Measurements from ENCODE around the gene TRMT10C. TPM values are rescaled to one million over a fixed set of nuclear protein-coding genes. Genes with fewer than 3 reads are reported as not detected.
"Not testable (repeated sequence)": the region's sequence is repeated elsewhere in the genome, so short reads cannot be mapped to it uniquely, and the experiment has no call there.

TRMT10C gene
- total RNA-seq, 1 donor from 2014 or later, result 14.7 TPM

DNA sequence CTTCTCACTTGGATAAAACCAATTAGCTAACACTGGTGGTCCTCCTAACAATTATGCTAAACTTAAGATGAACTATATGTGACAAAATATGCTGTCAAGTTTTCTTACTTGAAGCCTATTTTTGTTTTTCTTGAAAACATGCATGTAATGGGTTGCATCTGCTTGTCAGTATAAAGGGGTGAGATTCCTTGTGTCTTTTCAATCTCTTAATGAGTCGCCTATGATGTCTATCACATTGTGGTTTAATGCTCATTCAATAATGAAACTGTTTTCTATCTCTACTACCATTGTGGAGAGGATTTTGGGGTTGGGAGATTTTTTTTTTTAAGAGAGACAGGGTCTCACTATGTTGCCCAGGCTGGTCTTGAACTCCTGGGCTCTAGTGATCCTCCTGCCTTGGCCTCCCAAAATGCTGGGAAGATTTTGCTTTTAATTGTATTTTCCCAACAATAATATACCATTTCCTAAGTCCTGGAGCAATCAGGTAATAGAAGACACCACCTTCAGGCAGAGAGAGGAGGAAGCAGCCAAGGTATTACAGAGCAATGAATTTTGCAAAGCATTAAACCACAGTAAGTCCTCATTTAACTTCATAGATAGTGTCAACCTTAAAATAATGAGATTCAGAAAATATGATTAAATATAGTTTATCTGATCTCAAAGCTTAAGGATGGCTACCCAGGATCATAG lies 17.4 kb upstream of the TRMT10C start:
- Histone ChIP-seq H3K4me3 (no peak overlapping the region), H3K4me1 (no peaks in the 10 kb centered on the region), H3K9me3 (no peaks in the 10 kb centered on the region), H3K27me3 (no peaks in the 10 kb centered on the region), H3K27ac (no peak overlapping the region), H3K36me3 (no peaks in the 10 kb centered on the region)
- DNase-seq (ENCODE audit: extremely low spot score in 2 of 2), result no peak
- TF ChIP-seq POLR2A (IDR thresholded peaks at IDR 0.05), result no peak
- TF ChIP-seq, protein P1, sequence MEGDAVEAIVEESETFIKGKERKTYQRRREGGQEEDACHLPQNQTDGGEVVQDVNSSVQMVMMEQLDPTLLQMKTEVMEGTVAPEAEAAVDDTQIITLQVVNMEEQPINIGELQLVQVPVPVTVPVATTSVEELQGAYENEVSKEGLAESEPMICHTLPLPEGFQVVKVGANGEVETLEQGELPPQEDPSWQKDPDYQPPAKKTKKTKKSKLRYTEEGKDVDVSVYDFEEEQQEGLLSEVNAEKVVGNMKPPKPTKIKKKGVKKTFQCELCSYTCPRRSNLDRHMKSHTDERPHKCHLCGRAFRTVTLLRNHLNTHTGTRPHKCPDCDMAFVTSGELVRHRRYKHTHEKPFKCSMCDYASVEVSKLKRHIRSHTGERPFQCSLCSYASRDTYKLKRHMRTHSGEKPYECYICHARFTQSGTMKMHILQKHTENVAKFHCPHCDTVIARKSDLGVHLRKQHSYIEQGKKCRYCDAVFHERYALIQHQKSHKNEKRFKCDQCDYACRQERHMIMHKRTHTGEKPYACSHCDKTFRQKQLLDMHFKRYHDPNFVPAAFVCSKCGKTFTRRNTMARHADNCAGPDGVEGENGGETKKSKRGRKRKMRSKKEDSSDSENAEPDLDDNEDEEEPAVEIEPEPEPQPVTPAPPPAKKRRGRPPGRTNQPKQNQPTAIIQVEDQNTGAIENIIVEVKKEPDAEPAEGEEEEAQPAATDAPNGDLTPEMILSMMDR (IDR thresholded peaks at IDR 0.05), result no peak
- TF ChIP-seq POLR2AphosphoS5 (IDR thresholded peaks at IDR 0.05; ENCODE audit: insufficient read depth in 1 of 2, low read depth in 1 of 2), result no peak
- intact Hi-C loops (cut with DNase I), result no loop called here

DNA sequence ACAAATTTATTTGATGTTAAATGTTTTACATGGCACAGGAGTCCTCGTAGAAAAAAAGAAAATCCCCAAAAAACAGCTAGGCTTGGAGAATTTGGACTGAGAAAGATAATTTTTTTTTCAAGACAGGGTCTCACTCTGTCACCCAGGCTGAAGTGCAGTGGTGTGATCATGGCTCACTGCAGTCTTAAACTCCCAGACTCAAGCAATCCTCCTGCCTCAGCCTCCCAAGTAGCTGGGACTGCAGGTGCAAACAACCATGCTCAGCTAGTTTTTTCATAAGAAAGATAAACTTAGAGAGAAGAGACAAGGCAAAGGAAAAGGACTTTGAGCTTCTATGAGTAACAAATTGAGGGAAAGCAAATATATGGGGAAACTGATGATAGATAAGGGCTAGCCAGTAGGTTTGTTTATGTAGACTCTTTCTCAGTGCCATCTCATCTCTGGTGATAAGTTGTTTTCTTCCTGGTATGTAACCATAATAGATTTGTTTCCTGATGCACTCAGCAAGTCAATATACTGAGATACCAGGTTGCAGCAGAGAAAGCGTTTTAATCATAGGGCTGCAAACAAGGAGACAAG lies 13.1 kb upstream of the TRMT10C start:
- intact Hi-C loops (cut with DNase I), result no loop called here
- Histone ChIP-seq H3K9me3 (no peaks in the 10 kb centered on the region), H3K4me3 (no peak overlapping the region), H3K27ac (no peak overlapping the region), H3K4me1 (no peaks in the 10 kb centered on the region), H3K36me3 (no peaks in the 10 kb centered on the region), H3K27me3 (no peaks in the 10 kb centered on the region)
- TF ChIP-seq POLR2AphosphoS5 (IDR thresholded peaks at IDR 0.05; ENCODE audit: insufficient read depth in 1 of 2, low read depth in 1 of 2) (no peak), POLR2A (IDR thresholded peaks at IDR 0.05) (no peak)
- TF ChIP-seq, protein P1 (IDR thresholded peaks at IDR 0.05), result no peak
- no peak for DNase-seq (ENCODE audit: extremely low spot score in 2 of 2)

DNA sequence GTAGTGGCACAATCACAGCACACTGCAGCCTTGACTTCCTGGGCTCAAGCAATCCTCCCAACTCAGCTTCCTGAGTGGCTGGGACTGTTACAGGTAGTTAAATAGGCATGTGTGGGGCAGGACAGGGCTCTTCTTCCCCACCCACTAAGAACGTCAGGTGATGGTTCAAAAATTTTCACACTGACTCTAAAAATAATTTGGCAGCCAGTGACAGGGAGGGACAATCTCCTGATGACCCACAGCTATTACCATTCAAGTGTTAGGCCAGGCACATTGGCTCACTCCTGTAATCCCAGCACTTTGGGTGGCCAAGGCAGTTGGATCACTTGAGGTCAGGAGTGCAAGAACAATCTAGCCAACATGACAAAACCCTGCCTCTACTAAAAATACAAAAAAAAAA lies 12.2 kb upstream of the TRMT10C start:
- Histone ChIP-seq H3K9me3 (no peaks in the 10 kb centered on the region), H3K36me3 (no peaks in the 10 kb centered on the region), H3K27ac (no peak overlapping the region), H3K27me3 (no peaks in the 10 kb centered on the region), H3K4me1 (no peaks in the 10 kb centered on the region), H3K4me3 (no peak overlapping the region)
- TF ChIP-seq POLR2AphosphoS5 (IDR thresholded peaks at IDR 0.05; ENCODE audit: insufficient read depth in 1 of 2, low read depth in 1 of 2) (no peak), POLR2A (IDR thresholded peaks at IDR 0.05) (no peak)
- TF ChIP-seq, protein P1 (IDR thresholded peaks at IDR 0.05), result no peak
- DNase-seq (ENCODE audit: extremely low spot score in 2 of 2), result no peak
- intact Hi-C loops (cut with DNase I), result no loop called here

DNA sequence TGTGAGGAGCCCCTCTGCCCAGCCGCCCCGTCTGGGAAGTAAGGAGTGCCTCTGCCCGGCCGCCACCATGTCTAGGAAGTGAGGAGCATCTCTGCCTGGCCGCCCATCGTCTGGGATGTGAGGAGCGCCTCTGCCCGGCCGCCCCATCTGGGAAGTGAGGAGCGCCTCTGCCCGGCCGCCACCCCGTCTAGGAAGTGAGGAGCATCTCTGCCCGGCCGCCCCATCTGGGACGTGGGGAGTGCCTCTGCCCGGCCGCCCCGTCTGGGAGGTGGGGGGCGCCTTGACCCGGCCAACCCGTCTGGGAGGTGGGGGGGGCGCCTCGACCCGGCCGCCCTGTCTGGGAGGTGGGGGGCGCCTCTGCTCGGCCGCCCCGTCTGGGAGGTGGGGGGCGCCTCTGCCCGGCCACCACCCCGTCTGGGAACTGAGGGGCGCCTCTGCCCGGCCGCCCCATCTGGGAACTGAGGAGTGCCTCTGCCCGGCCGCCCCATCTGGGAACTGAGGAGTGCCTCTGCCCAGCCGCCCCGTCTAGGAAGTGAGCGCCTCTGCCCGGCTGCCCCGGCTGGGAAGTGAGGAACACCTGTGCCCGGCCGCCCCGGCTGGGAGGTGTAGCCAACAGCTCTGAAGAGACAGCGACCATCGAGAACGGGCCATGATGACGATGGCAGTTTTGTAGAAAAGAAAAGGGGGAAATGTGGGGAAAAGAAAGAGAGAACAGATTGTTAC lies 10.1 kb upstream of the TRMT10C start:
- H3K9me3 ChIP-seq; H3K36me3 ChIP-seq; H3K27me3 ChIP-seq; H3K4me3 ChIP-seq; DNase-seq (ENCODE audit: extremely low spot score in 2 of 2); intact Hi-C loops (cut with DNase I); H3K4me1 ChIP-seq; H3K27ac ChIP-seq: not testable (repeated sequence)

DNA sequence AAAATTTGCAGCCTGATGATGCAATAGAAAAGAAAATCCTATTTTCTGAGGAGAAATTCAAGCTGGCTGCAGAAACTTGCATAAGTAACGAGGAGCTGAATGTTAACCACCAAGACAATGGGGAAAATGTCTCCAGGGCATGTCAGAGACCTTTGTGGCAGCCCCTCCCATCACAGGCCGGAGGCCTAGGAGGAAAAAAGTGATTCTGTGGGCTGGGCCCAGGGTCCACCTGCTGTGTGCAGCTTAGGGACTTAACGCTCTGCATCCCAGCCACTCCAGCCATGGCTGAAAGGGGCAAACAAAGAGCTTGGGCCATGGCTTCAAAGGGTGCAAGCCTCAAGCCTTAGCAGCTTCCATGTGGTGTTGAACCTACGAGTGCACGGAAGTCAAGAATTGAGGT lies 8.3 kb upstream of the TRMT10C start:
- H3K27ac ChIP-seq; H3K4me1 ChIP-seq; H3K9me3 ChIP-seq; H3K36me3 ChIP-seq; H3K4me3 ChIP-seq; DNase-seq (ENCODE audit: extremely low spot score in 2 of 2); H3K27me3 ChIP-seq; intact Hi-C loops (cut with DNase I): not testable (repeated sequence)

DNA sequence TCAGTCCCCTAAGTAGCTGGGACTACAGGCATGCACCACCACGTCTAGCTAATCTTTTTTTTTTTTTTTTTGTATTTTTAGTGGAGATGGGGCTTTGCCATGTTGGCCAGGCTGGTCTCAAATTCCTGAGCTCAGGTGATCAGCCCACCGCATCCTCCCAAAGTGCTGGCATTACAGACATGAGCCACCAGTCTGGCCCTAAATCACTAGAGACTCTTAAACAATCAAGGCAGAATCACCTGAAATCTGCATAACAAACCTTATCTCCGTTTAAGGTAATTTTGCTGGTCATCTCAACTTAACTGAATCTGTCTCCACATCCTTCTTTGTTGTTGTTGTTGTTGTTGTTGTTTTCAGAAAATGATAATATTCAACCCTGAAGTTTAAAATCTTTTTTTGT lies 5.6 kb upstream of the TRMT10C start:
- no peaks in the 10 kb centered on the region for H3K27me3 ChIP-seq
- TF ChIP-seq POLR2A (IDR thresholded peaks at IDR 0.05), result no peak
- TF ChIP-seq, protein P1 (IDR thresholded peaks at IDR 0.05), result no peak
- TF ChIP-seq POLR2AphosphoS5 (IDR thresholded peaks at IDR 0.05; ENCODE audit: insufficient read depth in 1 of 2, low read depth in 1 of 2), result no peak
- H3K27ac ChIP-seq, result no peak overlapping the region
- no peak for DNase-seq (ENCODE audit: extremely low spot score in 2 of 2)
- no peaks in the 10 kb centered on the region for H3K9me3 ChIP-seq
- H3K4me1 ChIP-seq, result no peaks in the 10 kb centered on the region
- intact Hi-C loops (cut with DNase I), result no loop called here
- no peaks in the 10 kb centered on the region for H3K36me3 ChIP-seq
- no peak overlapping the region for H3K4me3 ChIP-seq

Measured in vagina (tissue), 2 donors.